ENCODE data around the gene ZNF786. TPM values are rescaled to one million over a fixed set of nuclear protein-coding genes. Genes with fewer than 3 reads are reported as not detected.

The ZNF786 gene
- 1 to 10 TPM; 8.5 to 9.2 TPM for total RNA-seq
- 17.3 TPM for polyA plus RNA-seq

DNA sequence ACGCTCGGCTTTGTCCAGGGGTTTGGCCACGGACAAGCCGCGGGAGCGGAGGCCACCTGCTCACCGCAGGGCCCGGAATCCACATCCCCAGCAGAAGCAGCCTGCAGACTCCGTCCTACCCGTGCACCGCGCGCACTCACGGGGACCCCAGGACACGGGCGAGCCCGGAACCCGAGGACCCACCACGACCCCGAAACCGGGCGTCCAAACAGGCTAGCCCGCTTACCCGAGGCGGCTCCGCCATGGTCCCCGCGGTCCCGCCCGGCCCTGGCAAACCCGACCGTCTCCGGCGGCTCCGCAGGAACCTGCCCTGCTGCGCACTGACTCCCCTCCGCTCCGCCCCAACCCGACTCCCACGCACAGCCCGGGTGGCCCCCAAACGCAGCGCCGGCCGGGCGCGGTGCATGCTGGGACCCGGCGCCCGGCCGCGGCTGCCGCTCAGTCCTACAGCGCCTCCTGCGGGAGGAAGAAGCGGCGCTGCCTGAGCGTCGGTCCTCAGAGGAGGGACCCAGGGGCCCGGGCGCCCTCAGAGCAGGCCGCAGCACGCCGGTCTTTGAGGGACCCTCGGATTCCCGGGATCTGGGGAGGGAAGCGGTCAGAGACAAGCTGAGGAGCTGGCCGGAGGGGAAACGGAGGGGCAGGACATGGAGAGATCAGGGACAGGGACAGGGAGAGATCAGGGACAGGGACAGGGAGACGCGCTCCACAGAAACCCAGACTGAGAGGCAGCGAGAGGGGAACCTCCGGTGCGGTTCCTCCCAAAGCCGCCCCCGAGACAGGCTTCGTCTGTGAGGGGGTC, at the start of gene ZNF786:
Gene ZNF786 (minus strand): TSS at position 322 of the 799 bp plus-strand sequence. CDS start 78 bp downstream, at position 244.
- CTCF ChIA-PET = interaction anchor here (0.6 to 1.0 kb wide), 8 partner anchors 8 to 175 kb away, joined by 3 to 11 read pairs (median 3); no protein-coding TSS in a partner anchor
- H3K27me3 Mint-ChIP-seq = no peaks in the 10 kb centered on the region
- H3K4me1 Mint-ChIP-seq = peaks cover 27 to 38% (median 31%) of the 10 kb centered on the region in 3 donors
- POLR2A ChIA-PET = interaction anchor here (0.6 to 1.0 kb wide), 5 partner anchors 22 to 85 kb away, joined by 3 to 4 read pairs (median 3); partner anchors contain the start of genes ZNF398 and ZNF425
- H3K36me3 Mint-ChIP-seq = peaks cover 2 to 15% (median 5%) of the 10 kb centered on the region in 3 donors
- H3K27ac ChIP-seq (ENCODE audit: low read depth, low read length) = peak within 1 kb of the TSS; percentile 87
- H3K4me3 Mint-ChIP-seq = peak within 1 kb of the TSS; percentile 88 to 99 (median 94)
- H3K36me3 ChIP-seq (ENCODE audit: insufficient read depth, low read length) = no peaks in the 10 kb centered on the region
- H3K27me3 ChIP-seq (ENCODE audit: insufficient read depth, low read length, poor library complexity, severe bottlenecking) = no peaks in the 10 kb centered on the region
- peaks cover 4% of the 10 kb centered on the region for H3K4me1 ChIP-seq (ENCODE audit: insufficient read depth, low read length)
- peak within 1 kb of the TSS; percentile 88 to 100 (median 100) for H3K27ac Mint-ChIP-seq
- peak within 1 kb of the TSS; percentile 53 for H3K4me3 ChIP-seq (ENCODE audit: low read length)
- H3K9me3 ChIP-seq (ENCODE audit: low read length) = no peaks in the 10 kb centered on the region
- no peaks in the 10 kb centered on the region for H3K9me3 Mint-ChIP-seq
- peak; percentile 88 to 93 (median 91) for DNase-seq

DNA sequence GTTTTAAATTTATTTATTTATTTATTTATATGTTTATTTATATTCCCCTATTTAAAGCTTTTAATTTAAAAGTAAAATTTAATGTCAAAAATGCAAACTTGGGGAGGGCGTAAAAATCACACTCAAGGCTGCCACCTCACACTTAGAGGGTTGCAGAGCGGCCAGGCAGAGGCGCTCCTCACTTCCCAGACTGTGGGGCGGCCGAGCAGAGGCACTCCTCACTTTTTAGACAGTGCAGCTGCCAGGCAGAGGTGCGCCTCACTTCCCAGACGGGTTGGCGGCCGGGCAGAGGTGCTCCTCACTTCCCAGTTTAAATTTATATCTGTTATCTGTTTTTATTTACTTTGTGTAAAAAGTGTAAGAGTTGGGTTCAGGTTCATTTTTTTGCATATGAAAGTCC, 45.6 kb upstream of the ZNF786 start:
- DNase-seq = no peak
- H3K27me3 ChIP-seq (ENCODE audit: insufficient read depth, low read length, poor library complexity, severe bottlenecking) = no peaks in the 10 kb centered on the region
- no peaks in the 10 kb centered on the region for H3K4me1 Mint-ChIP-seq
- POLR2A ChIA-PET = interaction anchor here (0.9 to 1.5 kb wide), 2 partner anchors 11 to 13 kb away, joined by 3 to 4 read pairs; partner anchors contain the start of gene ZNF398
- H3K36me3 Mint-ChIP-seq = peaks cover 3 to 16% (median 3%) of the 10 kb centered on the region in 3 donors
- peaks cover 2 to 5% (median 2%) of the 10 kb centered on the region in 5 donors for H3K9me3 Mint-ChIP-seq
- H3K4me3 Mint-ChIP-seq = no peak overlapping the region
- peaks cover 2% of the 10 kb centered on the region for H3K36me3 ChIP-seq (ENCODE audit: insufficient read depth, low read length)
- H3K27ac ChIP-seq (ENCODE audit: low read depth, low read length) = no peak overlapping the region
- no peaks in the 10 kb centered on the region for H3K4me1 ChIP-seq (ENCODE audit: insufficient read depth, low read length)
- H3K27ac Mint-ChIP-seq = no peak overlapping the region
- no peak overlapping the region for H3K4me3 ChIP-seq (ENCODE audit: low read length)
- H3K9me3 ChIP-seq (ENCODE audit: low read length) = peaks cover 3% of the 10 kb centered on the region
- no peaks in the 10 kb centered on the region for H3K27me3 Mint-ChIP-seq
- CTCF ChIA-PET = interaction anchor here (0.9 to 1.8 kb wide), 2 partner anchors 10 to 11 kb away, joined by 7 to 8 read pairs; partner anchors contain the start of genes ZNF398 and ZNF425

- Mint-ChIP-seq H3K36me3 (peaks cover 11 to 28% (median 11%) of the 10 kb centered on the region in 3 donors), H3K4me3 (no peak overlapping the region), H3K4me1 (peaks cover 0 to 2% (median 1%) of the 10 kb centered on the region in 3 donors), H3K9me3 (peaks cover 9 to 14% (median 10%) of the 10 kb centered on the region in 5 donors), H3K27ac (no peak overlapping the region), H3K27me3 (no peaks in the 10 kb centered on the region)
- DNase-seq = no peak
- H3K27ac ChIP-seq (ENCODE audit: low read depth, low read length) = no peak overlapping the region
- H3K27me3 ChIP-seq (ENCODE audit: insufficient read depth, low read length, poor library complexity, severe bottlenecking) = no peaks in the 10 kb centered on the region
- H3K4me1 ChIP-seq (ENCODE audit: insufficient read depth, low read length) = no peaks in the 10 kb centered on the region
- H3K4me3 ChIP-seq (ENCODE audit: low read length) = no peak overlapping the region
- POLR2A ChIA-PET = no interaction called here
- H3K9me3 ChIP-seq (ENCODE audit: low read length) = peaks cover 13% of the 10 kb centered on the region
- peaks cover 10% of the 10 kb centered on the region for H3K36me3 ChIP-seq (ENCODE audit: insufficient read depth, low read length)
- CTCF ChIA-PET = interaction anchor here (3.3 kb wide), 1 partner anchor 14 kb away, joined by 18 read pairs; the partner anchor contains the start of gene ZNF398
These were observed 42.7 kb upstream of the ZNF786 start for GRCh38 chr7:149133028-149133710.

GRCh38 chr7:149130572-149131198, 40.2 kb upstream of the ZNF786 start:
- Mint-ChIP-seq H3K4me1 (peaks cover 7 to 17% (median 13%) of the 10 kb centered on the region in 3 donors), H3K4me3 (peak overlapping the region in 1 of 7 donors; percentile 25), H3K9me3 (peaks cover 9 to 14% (median 10%) of the 10 kb centered on the region in 5 donors), H3K27ac (peak overlapping the region in 2 of 8 donors; percentile 7 to 41), H3K36me3 (peaks cover 11 to 41% (median 11%) of the 10 kb centered on the region in 3 donors), H3K27me3 (peaks cover 0 to 2% of the 10 kb centered on the region in 2 donors)
- Histone ChIP-seq H3K27ac (ENCODE audit: low read depth, low read length) (no peak overlapping the region), H3K4me3 (ENCODE audit: low read length) (no peak overlapping the region), H3K4me1 (ENCODE audit: insufficient read depth, low read length) (peaks cover 4% of the 10 kb centered on the region), H3K9me3 (ENCODE audit: low read length) (peaks cover 13% of the 10 kb centered on the region), H3K36me3 (ENCODE audit: insufficient read depth, low read length) (peaks cover 10% of the 10 kb centered on the region), H3K27me3 (ENCODE audit: insufficient read depth, low read length, poor library complexity, severe bottlenecking) (no peaks in the 10 kb centered on the region)
- CTCF ChIA-PET = interaction anchor here (3.3 kb wide), 1 partner anchor 16 kb away, joined by 18 read pairs; the partner anchor contains the start of gene ZNF398
- POLR2A ChIA-PET = no interaction called here
- DNase-seq = no peak

- Mint-ChIP-seq H3K4me1 (peaks cover 17 to 28% (median 23%) of the 10 kb centered on the region in 3 donors), H3K4me3 (peak overlapping the region; percentile 95 to 100 (median 99)), H3K36me3 (peaks cover 8 to 31% (median 11%) of the 10 kb centered on the region in 3 donors), H3K9me3 (peaks cover 9 to 14% (median 10%) of the 10 kb centered on the region in 5 donors), H3K27ac (peak overlapping the region; percentile 86 to 99 (median 98)), H3K27me3 (peaks cover 0 to 2% of the 10 kb centered on the region in 2 donors)
- Histone ChIP-seq H3K9me3 (ENCODE audit: low read length) (peaks cover 13% of the 10 kb centered on the region), H3K4me3 (ENCODE audit: low read length) (peak overlapping the region; percentile 99), H3K36me3 (ENCODE audit: insufficient read depth, low read length) (peaks cover 10% of the 10 kb centered on the region), H3K4me1 (ENCODE audit: insufficient read depth, low read length) (peaks cover 14% of the 10 kb centered on the region), H3K27me3 (ENCODE audit: insufficient read depth, low read length, poor library complexity, severe bottlenecking) (no peaks in the 10 kb centered on the region), H3K27ac (ENCODE audit: low read depth, low read length) (peak overlapping the region; percentile 96)
- POLR2A ChIA-PET = interaction anchor here (0.5 to 1.8 kb wide), 4 partner anchors 21 to 408 kb away, joined by 4 to 34 read pairs (median 5); partner anchors contain the start of genes ZNF398 and ZNF786
- peak; percentile 33 to 69 (median 46) for DNase-seq
- CTCF ChIA-PET = interaction anchor here (0.6 to 4.5 kb wide), 15 partner anchors 8 to 121 kb away, joined by 3 to 61 read pairs (median 3); partner anchors contain the start of genes ZNF282 and ZNF398
These were observed 36.2 kb upstream of the ZNF786 start for GRCh38 chr7:149126662-149127266.

DNA sequence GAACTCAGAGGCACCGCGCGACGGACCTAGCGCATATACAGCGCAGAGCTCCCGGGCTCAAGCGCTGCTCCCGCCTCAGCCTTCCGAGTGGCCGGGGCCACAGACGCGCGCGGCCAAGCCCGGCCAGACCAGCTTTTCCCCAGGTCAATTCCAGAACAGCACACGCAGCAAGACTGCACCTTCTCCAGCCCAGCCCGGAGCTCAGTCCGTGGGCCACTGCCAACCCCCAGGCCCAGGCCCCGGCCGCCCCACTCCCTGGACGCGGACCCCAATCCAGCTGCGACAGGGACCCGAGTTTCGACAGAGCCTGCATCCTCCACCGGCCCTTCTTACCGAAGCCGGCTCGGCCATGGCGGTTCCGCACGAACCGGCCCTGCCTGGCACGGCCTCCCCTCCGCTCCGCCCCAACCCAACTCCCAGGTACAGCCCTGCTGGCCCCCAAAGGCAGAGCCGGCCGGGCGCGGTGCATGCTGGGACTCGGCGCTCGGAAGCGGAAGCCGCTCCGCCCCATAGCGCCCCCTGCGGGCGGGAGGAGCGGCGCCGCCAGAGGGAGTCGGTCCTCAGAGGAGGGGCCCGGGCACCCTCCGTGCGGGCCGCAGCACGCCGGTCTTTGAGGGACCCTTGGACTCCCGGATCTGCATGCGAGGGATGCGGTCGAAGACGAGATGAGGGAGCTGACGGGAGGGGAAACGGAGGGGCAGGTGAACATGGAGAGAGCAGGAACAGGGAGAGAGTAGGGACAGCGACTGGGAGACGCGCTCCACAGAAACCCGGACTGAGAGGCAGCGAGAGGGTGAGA, 35.5 kb upstream of the ZNF786 start, which contains the start of gene ZNF425:
Gene ZNF425 (minus strand): TSS at position 462 of the 799 bp plus-strand sequence. CDS start 111 bp downstream, at position 351.
- Histone ChIP-seq H3K27me3 (ENCODE audit: insufficient read depth, low read length, poor library complexity, severe bottlenecking) (no peaks in the 10 kb centered on the region), H3K27ac (ENCODE audit: low read depth, low read length) (peak within 1 kb of the TSS; percentile 96), H3K9me3 (ENCODE audit: low read length) (peaks cover 9% of the 10 kb centered on the region), H3K36me3 (ENCODE audit: insufficient read depth, low read length) (peaks cover 7% of the 10 kb centered on the region), H3K4me1 (ENCODE audit: insufficient read depth, low read length) (peaks cover 14% of the 10 kb centered on the region), H3K4me3 (ENCODE audit: low read length) (peak within 1 kb of the TSS; percentile 99)
- H3K4me3 Mint-ChIP-seq = peak within 1 kb of the TSS; percentile 95 to 100 (median 99)
- DNase-seq = peak; percentile 89 to 94 (median 92)
- ChIA-PET POLR2A (interaction anchor here (0.5 to 1.8 kb wide), 7 partner anchors 22 to 409 kb away, joined by 3 to 34 read pairs (median 4); partner anchors contain the start of genes ZNF398 and ZNF786), CTCF (interaction anchor here (0.6 to 4.5 kb wide), 17 partner anchors 8 to 163 kb away, joined by 3 to 61 read pairs (median 3); partner anchors contain the start of genes ZNF282 and ZNF398)
- peaks cover 17 to 28% (median 23%) of the 10 kb centered on the region in 3 donors for H3K4me1 Mint-ChIP-seq
- H3K27ac Mint-ChIP-seq = peak within 1 kb of the TSS; percentile 86 to 99 (median 98)
- H3K27me3 Mint-ChIP-seq = peaks cover 0 to 2% of the 10 kb centered on the region in 2 donors
- peaks cover 8 to 25% (median 8%) of the 10 kb centered on the region in 3 donors for H3K36me3 Mint-ChIP-seq
- peaks cover 6 to 8% (median 7%) of the 10 kb centered on the region in 5 donors for H3K9me3 Mint-ChIP-seq

Measured in CD8-positive, alpha-beta memory T cell (primary cell).